C4-2B (cell line): Measurements from ENCODE around the gene TAP1.

Source experiments
- ZFX ChIP-seq: fragments of 450-650 bp; IDR thresholded peaks from 2 replicates; pipeline ENCODE4 v1.6.1; 2017
- TF ChIP-seq, protein P1 (sequence below): fragments of 450-650 bp; conservative IDR thresholded peaks from 2 replicates; pipeline ENCODE4 v1.5.1; 2017; ENCODE audit warnings: mild to moderate bottlenecking

DNA sequence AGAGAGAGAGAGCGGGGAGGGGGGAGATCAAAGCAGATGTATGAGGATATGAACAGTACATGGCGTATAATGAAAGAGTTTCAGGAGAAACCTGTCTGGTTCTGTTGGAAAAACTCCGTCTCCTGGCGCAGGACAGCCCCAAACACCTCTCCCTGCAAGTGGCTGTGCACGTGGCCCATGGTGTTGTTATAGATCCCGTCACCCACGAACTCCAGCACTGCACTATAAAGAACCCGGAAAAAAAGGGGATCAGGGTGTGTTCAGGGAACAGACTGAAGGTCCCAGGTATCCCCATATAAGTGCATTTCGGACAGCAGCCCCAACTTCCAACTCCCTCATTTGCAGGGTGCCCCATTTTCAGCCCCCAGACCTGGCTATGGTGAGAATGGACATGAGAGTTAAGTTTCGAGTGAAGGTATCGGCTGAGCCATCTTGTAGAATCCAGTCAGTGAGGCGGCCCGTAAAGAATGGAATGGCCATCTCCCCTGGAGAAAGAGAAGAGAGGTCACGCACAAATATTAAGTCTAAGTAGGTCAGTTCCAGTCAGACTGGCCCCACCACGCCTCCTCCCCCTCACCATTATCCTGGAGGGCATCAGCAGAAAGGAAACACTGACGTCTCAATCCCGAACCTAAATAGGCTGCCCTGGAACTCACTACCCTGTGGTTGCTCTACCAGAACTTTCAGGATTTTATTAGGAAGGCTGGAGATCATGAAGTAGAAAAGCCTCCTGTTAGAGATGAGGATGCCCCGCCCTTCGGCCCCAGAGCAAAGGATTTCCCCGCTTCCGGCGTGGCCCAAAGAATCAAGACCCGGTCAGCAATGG lies 1.3 kb downstream of the TAP1 start:
- TF ChIP-seq ZFX = no peak
- TF ChIP-seq, protein P1, sequence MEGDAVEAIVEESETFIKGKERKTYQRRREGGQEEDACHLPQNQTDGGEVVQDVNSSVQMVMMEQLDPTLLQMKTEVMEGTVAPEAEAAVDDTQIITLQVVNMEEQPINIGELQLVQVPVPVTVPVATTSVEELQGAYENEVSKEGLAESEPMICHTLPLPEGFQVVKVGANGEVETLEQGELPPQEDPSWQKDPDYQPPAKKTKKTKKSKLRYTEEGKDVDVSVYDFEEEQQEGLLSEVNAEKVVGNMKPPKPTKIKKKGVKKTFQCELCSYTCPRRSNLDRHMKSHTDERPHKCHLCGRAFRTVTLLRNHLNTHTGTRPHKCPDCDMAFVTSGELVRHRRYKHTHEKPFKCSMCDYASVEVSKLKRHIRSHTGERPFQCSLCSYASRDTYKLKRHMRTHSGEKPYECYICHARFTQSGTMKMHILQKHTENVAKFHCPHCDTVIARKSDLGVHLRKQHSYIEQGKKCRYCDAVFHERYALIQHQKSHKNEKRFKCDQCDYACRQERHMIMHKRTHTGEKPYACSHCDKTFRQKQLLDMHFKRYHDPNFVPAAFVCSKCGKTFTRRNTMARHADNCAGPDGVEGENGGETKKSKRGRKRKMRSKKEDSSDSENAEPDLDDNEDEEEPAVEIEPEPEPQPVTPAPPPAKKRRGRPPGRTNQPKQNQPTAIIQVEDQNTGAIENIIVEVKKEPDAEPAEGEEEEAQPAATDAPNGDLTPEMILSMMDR = no peak
